Keratinocyte (primary cell): ENCODE measurements around the gene SERPINH1.

Experiments
- EZH2 ChIP-seq: IDR thresholded peaks from one replicate; pipeline ENCODE4 v1.6.1; 2012; ENCODE audit warnings: inconsistent platforms, mild to moderate bottlenecking, low read length, moderate library complexity
- TF ChIP-seq, protein P1 (sequence below), 3 experiments: IDR thresholded peaks in 1 of 3; conservative IDR thresholded peaks in 1 of 3; optimal IDR thresholded peaks in 1 of 3; 2 replicates in 2 of 3; 3 replicates in 1 of 3; pipeline versions ENCODE3 to v1.5.1; 2011; ENCODE audit warnings: low read length in 3 of 3, mild to moderate bottlenecking in 3 of 3, moderate library complexity in 2 of 3, control low read depth in 1 of 3, inconsistent platforms in 1 of 3; ENCODE audit not compliant: insufficient read depth in 2 of 3; ENCODE audit errors: extremely low read depth in 1 of 3

- no peak for TF ChIP-seq EZH2
- TF ChIP-seq, protein P1, sequence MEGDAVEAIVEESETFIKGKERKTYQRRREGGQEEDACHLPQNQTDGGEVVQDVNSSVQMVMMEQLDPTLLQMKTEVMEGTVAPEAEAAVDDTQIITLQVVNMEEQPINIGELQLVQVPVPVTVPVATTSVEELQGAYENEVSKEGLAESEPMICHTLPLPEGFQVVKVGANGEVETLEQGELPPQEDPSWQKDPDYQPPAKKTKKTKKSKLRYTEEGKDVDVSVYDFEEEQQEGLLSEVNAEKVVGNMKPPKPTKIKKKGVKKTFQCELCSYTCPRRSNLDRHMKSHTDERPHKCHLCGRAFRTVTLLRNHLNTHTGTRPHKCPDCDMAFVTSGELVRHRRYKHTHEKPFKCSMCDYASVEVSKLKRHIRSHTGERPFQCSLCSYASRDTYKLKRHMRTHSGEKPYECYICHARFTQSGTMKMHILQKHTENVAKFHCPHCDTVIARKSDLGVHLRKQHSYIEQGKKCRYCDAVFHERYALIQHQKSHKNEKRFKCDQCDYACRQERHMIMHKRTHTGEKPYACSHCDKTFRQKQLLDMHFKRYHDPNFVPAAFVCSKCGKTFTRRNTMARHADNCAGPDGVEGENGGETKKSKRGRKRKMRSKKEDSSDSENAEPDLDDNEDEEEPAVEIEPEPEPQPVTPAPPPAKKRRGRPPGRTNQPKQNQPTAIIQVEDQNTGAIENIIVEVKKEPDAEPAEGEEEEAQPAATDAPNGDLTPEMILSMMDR (optimal IDR thresholded peaks at IDR 0.05 in 1 of 3, IDR thresholded peaks at IDR 0.05 in 1 of 3, conservative IDR thresholded peaks at IDR 0.05 in 1 of 3; ENCODE audit: extremely low read depth in 1 of 3, insufficient read depth in 2 of 3, low read length in 3 of 3) = no peak
These were observed 27.0 kb upstream of the SERPINH1 start for GRCh38 chr11:75535071-75535470.
